Skin epidermis (tissue), 12 donors: ENCODE data around the gene NCKAP5.

Source experiments
- H3K27ac ChIP-seq, 21 experiments: fragments of 200-600 bp; sonication (generic) in 11 of 21; one replicate each; pipeline ENCODE4 v1.5.0; 2020; ENCODE audit warnings: mild to moderate bottlenecking in 3 of 21, inconsistent platforms in 2 of 21, moderate library complexity in 2 of 21
- H3K4me3 ChIP-seq, 7 experiments: fragments of 200-600 bp; sonication (generic) in 2 of 7; one replicate each; pipeline ENCODE4 v1.5.0; 2020; ENCODE audit warnings: inconsistent platforms in 2 of 7, mild to moderate bottlenecking in 2 of 7, moderate library complexity in 1 of 7

Gene NCKAP5

GRCh38 chr2:133503927-133504326, 64.3 kb downstream of the NCKAP5 start:
- H3K4me3 ChIP-seq = no peak overlapping the region
- H3K27ac ChIP-seq = peak overlapping the region in 3 of 21 experiments; percentile 6 to 39 (median 35)

GRCh38 chr2:133503323-133503722, 64.9 kb downstream of the NCKAP5 start:
- no peak overlapping the region for H3K4me3 ChIP-seq
- peak overlapping the region in 2 of 21 experiments; percentile 11 to 29 for H3K27ac ChIP-seq

DNA sequence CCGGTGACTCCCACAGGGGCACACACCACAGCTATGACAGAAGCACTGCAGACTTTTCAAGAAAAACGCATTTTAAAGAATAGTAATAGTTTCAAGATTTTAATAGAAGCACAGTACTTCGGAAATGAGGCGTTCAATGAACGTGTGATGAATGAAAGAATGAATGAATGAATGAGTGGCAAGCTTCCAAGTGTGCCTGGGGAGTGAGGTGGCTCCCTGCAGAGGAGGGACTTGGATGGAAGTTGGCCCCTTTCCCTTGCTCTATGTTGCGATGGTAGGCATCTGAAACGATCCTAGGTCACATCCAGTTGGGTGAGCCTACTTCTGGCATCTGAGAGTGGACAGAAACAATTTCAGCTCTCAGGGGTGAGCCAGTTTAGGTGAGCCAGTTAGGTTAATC, 65.6 kb downstream of the NCKAP5 start:
- Histone ChIP-seq H3K27ac (peak overlapping the region in 2 of 21 experiments; percentile 11 to 29), H3K4me3 (no peak overlapping the region)

DNA sequence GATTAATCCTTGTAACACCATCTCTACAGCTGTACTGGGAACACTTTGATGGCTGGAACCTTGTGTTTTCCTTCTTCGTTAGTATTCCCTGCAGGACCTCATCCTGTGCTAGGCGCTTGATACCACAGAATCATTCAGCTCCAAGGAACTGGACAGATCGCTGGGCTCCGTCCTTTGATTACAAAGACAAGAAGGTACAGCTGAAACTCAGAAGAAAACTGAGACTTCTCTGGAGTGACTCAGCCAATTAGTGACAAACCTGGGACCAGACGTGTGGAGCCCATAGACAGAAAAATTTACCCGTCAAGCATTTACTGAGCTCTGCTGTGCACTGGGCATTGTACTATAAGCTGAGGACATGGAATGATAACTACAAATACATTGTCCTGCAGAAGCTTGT, 67.3 kb downstream of the NCKAP5 start:
- no peak overlapping the region for H3K4me3 ChIP-seq
- H3K27ac ChIP-seq = no peak overlapping the region

GRCh38 chr2:133498662-133499585, 69.3 kb downstream of the NCKAP5 start:
- no peak overlapping the region for H3K27ac ChIP-seq
- no peak overlapping the region for H3K4me3 ChIP-seq

DNA sequence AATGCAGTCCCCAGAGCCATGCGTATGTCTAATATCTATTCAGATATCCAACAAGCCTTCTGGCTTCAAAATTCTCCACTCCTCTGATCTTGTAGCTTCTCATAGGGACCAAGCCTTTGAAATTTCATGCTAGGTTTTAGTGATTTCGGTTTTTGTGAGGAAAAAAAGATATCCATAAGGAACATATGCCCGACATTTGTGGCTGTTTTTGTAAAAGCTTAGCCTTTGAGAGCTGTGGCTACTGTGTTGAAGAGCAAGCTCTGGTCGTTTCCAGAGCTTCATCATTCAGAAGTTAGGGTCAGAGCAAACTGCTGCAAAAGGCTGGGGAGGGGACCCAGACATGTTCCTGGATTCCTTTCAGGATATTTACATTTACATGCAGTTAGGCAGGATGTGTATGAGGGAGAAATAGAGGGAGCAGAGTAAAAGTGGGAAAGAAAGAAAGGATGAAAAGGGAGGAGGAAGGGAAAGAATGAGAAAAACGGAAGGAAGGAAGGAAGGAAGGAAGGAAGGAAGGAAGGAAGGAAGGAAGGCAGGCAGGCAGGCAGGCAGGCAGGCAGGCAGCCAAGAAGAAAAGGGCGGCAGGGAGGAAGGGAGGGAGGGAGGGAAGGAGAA, 70.2 kb downstream of the NCKAP5 start:
- no peak overlapping the region for H3K27ac ChIP-seq

GRCh38 chr2:133497270-133497893, 70.9 kb downstream of the NCKAP5 start:
- no peak overlapping the region for H3K4me3 ChIP-seq
- no peak overlapping the region for H3K27ac ChIP-seq

More for the DNA sequence above, 70.2 kb downstream of the NCKAP5 start:
- no peak overlapping the region for H3K4me3 ChIP-seq

- H3K4me3 ChIP-seq = no peak overlapping the region
- no peak overlapping the region for H3K27ac ChIP-seq
Measured at GRCh38 chr2:133496501-133497269, 71.6 kb downstream of the NCKAP5 start.

DNA sequence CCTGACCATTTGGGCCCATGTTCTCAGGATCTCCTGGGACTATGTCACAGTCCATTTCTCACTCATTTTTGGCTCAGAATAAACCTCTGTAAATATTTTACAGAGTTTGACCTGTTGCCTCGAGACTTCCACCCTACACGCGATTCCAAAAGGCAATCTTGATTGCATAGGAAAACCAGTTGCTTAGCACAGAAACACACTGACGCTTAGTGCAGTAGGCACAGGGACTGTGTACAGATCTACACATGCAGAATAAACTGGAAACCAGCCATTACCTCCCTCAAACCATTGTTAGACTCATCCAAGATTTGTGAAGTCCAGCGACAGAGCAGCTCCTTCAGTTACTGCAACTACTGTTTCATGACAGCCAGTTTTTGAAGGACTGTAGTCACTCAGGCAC, 73.0 kb downstream of the NCKAP5 start:
- Histone ChIP-seq H3K4me3 (no peak overlapping the region), H3K27ac (no peak overlapping the region)

DNA sequence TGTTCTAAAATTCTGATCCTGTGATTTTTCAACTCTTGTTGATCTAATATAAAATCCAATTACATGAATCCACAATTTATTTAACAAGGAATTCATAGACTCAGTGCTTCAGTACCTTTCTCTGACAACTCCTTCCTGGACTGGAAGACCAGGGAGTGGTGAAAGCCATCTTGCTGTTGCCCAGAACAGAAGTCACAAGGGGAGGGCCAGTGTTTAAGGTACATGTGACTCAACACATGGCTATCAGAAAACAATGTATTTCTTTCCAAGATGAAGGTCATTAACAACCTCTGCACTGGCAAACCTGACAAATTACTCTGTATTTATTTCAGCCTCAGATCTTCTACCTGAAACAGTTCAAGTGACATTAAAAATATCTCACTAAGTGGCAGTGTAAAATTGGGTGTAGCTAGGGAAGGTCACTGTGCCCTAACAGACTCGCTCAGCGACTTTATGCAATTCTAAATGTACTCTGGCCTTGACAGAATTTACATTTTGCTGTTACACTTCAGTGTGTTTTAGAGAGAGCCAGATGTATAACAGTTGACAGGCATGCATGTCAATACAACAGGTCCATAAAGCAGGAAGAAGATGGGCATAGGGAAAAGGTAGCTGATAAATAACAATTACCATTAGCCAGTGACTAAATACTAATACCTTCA, 75.4 kb downstream of the NCKAP5 start:
- H3K4me3 ChIP-seq = no peak overlapping the region
- no peak overlapping the region for H3K27ac ChIP-seq

DNA sequence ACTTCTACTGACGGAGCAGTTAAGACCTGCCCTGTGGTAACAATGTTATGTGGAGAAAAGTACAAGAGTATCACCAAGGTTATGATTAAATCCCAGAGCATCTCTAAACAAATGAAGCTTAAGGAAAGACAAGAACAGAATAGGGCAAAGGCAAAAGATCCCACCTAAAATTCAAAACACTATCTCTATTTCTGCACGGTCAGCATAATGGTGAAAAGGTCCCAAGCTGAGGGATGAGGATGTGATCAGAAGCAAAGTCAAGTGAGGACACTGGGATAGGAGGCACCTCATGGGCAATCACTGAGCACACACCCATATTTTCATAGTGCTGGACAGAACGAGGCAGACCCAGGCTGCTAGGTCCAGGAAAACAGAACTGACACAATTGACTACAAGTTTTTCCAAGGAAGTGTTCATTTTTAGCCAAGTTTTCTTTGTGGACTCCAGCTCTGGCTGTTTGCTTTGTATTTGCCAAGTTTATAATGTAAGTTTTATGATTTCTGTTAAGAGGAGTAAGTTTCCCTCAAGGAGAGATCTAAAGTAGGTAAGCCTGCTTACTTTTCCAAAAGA, 77.8 kb downstream of the NCKAP5 start:
- Histone ChIP-seq H3K27ac (no peak overlapping the region), H3K4me3 (no peak overlapping the region)

- Histone ChIP-seq H3K27ac (no peak overlapping the region), H3K4me3 (no peak overlapping the region)
Measured at GRCh38 chr2:133489641-133490410, 78.4 kb downstream of the NCKAP5 start.

DNA sequence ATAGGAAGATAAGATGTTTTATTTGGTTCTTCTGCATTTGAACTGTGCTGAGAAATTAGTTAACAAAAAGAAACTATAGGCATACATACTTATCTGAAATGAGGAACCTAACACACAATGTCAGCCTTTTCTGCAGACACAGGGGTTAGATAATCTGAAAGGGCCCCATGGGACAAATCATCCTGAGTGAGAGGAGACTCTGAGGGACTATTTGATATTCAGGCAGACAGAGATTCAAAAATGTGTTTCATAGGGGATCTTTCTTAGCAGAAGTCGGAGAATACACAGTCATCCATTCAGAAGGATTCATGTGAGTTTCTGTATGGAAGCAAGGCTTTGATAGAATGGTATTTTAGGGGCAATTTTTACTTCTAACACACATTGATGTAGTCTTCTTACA, 79.1 kb downstream of the NCKAP5 start:
- H3K4me3 ChIP-seq = no peak overlapping the region
- H3K27ac ChIP-seq = no peak overlapping the region

GRCh38 chr2:133486771-133487191, 81.5 kb downstream of the NCKAP5 start:
- H3K27ac ChIP-seq = no peak overlapping the region

DNA sequence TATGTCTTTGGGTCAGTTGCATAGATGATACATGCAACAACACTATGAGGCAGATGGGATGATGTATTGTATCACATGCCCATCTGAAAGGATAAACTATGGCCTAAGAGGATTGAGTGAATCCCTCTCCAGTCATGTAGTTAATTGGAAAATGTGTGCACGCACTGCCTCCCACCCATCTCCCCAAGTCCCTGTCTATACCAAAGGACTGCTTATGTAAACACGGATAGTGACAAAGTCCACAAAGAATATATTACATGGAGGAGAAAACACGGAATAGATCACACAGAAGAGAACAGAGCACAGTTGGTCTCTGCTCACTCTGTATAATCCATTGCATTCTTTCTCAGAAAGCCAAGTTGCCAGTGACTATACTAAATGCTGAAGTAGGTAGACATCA, 82.4 kb downstream of the NCKAP5 start:
- Histone ChIP-seq H3K27ac (no peak overlapping the region), H3K4me3 (no peak overlapping the region)

More at GRCh38 chr2:133486771-133487191, 81.5 kb downstream of the NCKAP5 start:
- H3K4me3 ChIP-seq = no peak overlapping the region

- no peak overlapping the region for H3K27ac ChIP-seq
- no peak overlapping the region for H3K4me3 ChIP-seq
Measured at GRCh38 chr2:133484784-133485183, 83.5 kb downstream of the NCKAP5 start.

DNA sequence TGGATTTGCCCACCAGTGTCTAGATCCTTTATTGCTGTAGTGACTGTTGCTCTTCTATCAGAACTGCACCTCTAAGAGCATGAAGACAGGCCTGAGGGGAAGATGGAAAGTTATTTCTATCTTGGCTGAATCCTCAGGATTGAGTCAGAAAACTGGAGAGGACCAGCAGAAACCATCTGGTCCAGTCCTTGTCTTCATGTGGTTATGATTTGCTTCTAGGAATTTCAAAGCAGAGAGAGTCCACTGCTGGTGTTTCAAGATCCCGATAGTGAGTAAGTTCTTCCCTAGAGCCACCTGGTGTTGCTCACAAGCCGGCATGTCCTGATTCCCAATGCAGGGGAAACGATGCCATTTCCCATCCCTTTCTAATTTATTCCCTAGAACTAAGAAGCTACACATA, 84.2 kb downstream of the NCKAP5 start:
- Histone ChIP-seq H3K27ac (no peak overlapping the region), H3K4me3 (no peak overlapping the region)

DNA sequence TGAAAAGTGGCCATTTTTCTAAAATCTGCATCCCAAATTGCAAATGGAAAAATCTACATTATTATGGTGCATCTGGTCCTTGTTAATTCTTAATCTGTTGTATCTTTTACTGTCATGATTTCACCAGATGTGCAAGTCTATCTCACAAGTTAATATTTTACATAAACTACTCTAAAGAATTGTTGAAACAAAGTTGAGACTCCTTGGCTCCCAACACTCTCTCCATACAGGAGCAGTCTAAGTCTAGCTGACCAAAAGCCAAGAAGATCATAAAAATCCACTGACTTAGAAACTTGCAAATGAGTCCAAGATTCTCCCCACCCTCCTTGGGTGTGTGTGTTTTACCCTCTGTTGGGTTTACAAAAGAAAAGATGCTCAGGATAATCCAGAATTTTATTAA, 85.1 kb downstream of the NCKAP5 start:
- no peak overlapping the region for H3K4me3 ChIP-seq

More for the DNA sequence above, 85.1 kb downstream of the NCKAP5 start:
- H3K27ac ChIP-seq = no peak overlapping the region
